Measurements from ENCODE around the gene CKMT2. TPM values are rescaled to one million over a fixed set of nuclear protein-coding genes. Genes with fewer than 3 reads are reported as not detected.

CKMT2 gene
- total RNA-seq, 2 donors from 2014 or later = 0.40 to 2.0 TPM

DNA sequence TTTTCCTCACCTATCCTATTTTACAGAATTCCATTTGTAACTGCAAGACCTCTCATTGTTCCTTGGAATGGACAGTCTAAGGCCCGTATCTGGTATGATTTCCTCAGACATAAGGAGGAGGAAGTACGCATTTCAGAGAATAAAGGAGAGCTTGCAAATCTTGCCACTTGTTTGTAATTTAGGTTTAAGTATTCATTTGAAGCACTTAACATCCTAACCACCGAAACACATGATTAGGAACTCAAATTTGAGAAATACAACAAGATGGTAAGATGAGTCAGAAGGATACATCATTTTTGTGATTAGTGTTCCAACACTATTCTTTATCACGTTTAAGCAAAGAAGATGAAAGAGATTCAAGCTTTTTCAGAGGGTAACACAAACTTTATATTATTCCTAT, 64.4 kb downstream of the CKMT2 start:
- Histone ChIP-seq H3K36me3 (no peaks in the 10 kb centered on the region), H3K4me3 (no peak overlapping the region), H3K4me1 (peaks cover 11% of the 10 kb centered on the region), H3K27me3 (no peaks in the 10 kb centered on the region), H3K27ac (no peak overlapping the region), H3K9me3 (no peaks in the 10 kb centered on the region), H3K9ac (ENCODE audit: low read depth in 2 of 2, low read length in 2 of 2) (no peak overlapping the region)
- DNase-seq = no peak
- intact Hi-C loops (cut with DNase I) = no loop called here
- TF ChIP-seq, protein P1, sequence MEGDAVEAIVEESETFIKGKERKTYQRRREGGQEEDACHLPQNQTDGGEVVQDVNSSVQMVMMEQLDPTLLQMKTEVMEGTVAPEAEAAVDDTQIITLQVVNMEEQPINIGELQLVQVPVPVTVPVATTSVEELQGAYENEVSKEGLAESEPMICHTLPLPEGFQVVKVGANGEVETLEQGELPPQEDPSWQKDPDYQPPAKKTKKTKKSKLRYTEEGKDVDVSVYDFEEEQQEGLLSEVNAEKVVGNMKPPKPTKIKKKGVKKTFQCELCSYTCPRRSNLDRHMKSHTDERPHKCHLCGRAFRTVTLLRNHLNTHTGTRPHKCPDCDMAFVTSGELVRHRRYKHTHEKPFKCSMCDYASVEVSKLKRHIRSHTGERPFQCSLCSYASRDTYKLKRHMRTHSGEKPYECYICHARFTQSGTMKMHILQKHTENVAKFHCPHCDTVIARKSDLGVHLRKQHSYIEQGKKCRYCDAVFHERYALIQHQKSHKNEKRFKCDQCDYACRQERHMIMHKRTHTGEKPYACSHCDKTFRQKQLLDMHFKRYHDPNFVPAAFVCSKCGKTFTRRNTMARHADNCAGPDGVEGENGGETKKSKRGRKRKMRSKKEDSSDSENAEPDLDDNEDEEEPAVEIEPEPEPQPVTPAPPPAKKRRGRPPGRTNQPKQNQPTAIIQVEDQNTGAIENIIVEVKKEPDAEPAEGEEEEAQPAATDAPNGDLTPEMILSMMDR (IDR thresholded peaks at IDR 0.05) = no peak

DNA sequence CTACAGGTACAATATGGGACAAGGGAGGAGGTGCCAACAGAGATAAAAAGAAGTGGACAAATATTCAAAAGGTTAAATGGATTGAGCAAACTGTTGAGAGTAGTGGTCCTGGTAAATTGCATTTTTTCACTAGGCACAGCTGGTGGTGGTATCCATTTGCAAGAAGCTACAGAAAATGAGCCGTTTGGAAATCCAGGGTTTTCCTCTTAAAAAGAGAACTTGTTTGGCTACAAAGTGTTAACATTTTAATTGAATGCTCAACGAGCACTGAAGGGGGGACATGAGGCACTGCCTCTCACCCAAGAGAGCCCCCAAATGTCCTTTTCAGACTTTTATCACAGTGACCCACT, 67.8 kb downstream of the CKMT2 start:
- no peaks in the 10 kb centered on the region for H3K9me3 ChIP-seq
- intact Hi-C loops (cut with DNase I) = no loop called here
- H3K4me1 ChIP-seq = peaks cover 12% of the 10 kb centered on the region
- H3K27ac ChIP-seq = peak overlapping the region; percentile 88
- TF ChIP-seq, protein P1 (IDR thresholded peaks at IDR 0.05) = no peak
- no peak for DNase-seq
- peak overlapping the region; percentile 88 for H3K4me3 ChIP-seq
- peak overlapping the region; percentile 67 to 76 for H3K9ac ChIP-seq (ENCODE audit: low read depth in 2 of 2, low read length in 2 of 2)
- no peaks in the 10 kb centered on the region for H3K27me3 ChIP-seq
- no peaks in the 10 kb centered on the region for H3K36me3 ChIP-seq

DNA sequence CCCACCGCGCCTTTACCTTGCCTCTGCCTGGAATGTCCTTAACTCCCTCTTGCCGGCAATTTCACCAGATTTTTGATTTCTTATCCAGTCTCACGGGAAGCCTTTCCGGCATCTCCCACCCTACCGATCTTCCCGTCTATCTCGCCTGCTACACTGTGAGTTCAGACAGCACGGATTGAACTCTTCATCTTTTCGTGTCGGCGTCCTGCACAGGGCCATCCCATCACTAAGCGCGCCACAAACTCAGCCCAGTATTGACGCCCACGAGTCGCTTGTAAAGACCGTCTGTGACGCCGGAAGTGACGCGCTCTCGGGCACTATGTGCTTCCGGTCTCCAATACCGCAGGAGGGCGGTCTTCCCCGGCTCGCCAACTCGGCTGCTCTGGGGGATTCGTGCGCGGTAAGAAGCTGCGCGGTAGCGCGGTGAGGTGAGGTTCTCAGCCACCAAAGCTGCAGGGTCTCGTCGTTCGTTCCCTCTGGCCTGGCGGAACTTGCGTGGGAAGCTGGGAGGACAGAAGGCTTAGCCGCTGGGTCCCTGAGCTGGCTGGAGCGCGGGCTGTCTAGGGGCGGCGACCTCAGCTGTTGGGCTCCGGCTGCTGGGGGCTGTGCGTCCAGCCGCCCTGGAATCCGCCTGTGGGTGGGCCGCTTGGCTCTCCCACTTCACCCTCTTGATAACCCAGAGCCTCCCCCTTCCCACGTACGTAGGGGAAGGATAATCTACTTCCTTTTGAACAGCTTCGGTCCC, 68.3 kb downstream of the CKMT2 start, which contains the start of gene ZCCHC9:
TSS of gene ZCCHC9 (plus strand) at position 317 of the 745 bp plus-strand sequence. CDS start 3,171 bp downstream, outside the sequence.
- no peaks in the 10 kb centered on the region for H3K9me3 ChIP-seq
- H3K36me3 ChIP-seq = no peaks in the 10 kb centered on the region
- intact Hi-C loops (cut with DNase I) = no loop called here
- peak; percentile 95 for DNase-seq
- peak within 1 kb of the TSS; percentile 88 for H3K27ac ChIP-seq
- H3K9ac ChIP-seq (ENCODE audit: low read depth in 2 of 2, low read length in 2 of 2) = peak within 1 kb of the TSS; percentile 76 to 97
- H3K27me3 ChIP-seq = no peaks in the 10 kb centered on the region
- H3K4me1 ChIP-seq = peaks cover 12% of the 10 kb centered on the region
- TF ChIP-seq, protein P1 (IDR thresholded peaks at IDR 0.05) = no peak
- H3K4me3 ChIP-seq = peak within 1 kb of the TSS; percentile 88

DNA sequence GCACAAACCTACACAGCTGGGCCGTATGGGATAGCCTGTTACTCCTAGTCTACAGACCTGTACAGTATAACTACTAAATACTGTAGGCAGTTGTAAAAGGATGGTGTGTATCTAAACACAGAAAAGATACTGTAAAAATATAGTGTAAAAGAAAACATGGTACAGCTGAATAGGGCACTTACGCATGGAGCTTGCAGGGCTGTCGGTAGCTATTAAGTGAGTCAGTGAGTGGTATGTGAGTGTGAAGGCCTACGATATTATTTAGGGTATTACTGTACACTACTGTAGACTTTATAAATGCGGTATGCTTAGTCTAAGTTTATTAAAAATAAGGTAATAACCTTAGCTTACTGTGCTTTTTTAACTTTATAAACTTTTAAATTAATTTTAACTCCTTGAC, 69.5 kb downstream of the CKMT2 start:
- no peak for DNase-seq
- Histone ChIP-seq H3K27me3 (no peaks in the 10 kb centered on the region), H3K4me1 (peaks cover 12% of the 10 kb centered on the region), H3K27ac (no peak overlapping the region), H3K4me3 (peak overlapping the region; percentile 88), H3K9ac (ENCODE audit: low read depth in 2 of 2, low read length in 2 of 2) (no peak overlapping the region), H3K9me3 (no peaks in the 10 kb centered on the region), H3K36me3 (no peaks in the 10 kb centered on the region)
- TF ChIP-seq, protein P1 (IDR thresholded peaks at IDR 0.05) = no peak
- intact Hi-C loops (cut with DNase I) = no loop called here

DNA sequence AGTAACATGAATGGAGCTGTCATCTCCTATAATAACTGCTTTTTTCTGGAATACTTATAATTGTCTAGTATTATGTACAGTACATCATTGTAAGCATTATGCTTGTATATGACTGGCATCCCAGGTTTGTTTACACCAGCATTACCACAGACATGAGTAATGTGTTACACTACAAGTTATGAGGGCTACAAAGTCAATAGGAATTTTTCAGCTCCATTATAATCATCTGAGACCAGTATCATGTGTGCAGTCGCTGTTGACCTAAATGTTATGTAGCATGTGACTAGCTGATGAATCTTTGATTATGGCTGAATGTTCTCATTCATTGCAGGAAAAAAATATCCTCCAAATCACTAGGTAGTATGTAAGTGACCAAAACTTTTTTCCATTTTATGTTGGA, 70.4 kb downstream of the CKMT2 start:
- DNase-seq = no peak
- H3K27me3 ChIP-seq = no peaks in the 10 kb centered on the region
- intact Hi-C loops (cut with DNase I) = no loop called here

More for the DNA sequence above, 70.4 kb downstream of the CKMT2 start:
- TF ChIP-seq, protein P1 (IDR thresholded peaks at IDR 0.05) = no peak
- no peaks in the 10 kb centered on the region for H3K36me3 ChIP-seq
- H3K4me1 ChIP-seq = peaks cover 12% of the 10 kb centered on the region
- H3K27ac ChIP-seq = no peak overlapping the region
- H3K9ac ChIP-seq (ENCODE audit: low read depth in 2 of 2, low read length in 2 of 2) = no peak overlapping the region
- H3K4me3 ChIP-seq = no peak overlapping the region
- H3K9me3 ChIP-seq = no peaks in the 10 kb centered on the region

Measured in colonic mucosa (tissue), 4 donors.